Caco-2 (cell line): ENCODE data around the gene LIAS. TPM values are rescaled to one million over a fixed set of nuclear protein-coding genes. Genes with fewer than 3 reads are reported as not detected.

Experiments used
- BruUV-seq: library from RNA; stranded (reverse); fragments of 400-500 nt; replicated peaks from 2 replicates; lab custom pipeline; 2021; lab: Mats Ljungman, UMichigan
- CTCF ChIA-PET: fragments of 300-600 bp; sonication (Branson Sonifier 250); formaldehyde crosslinking; loops from one replicate; lab custom pipeline; 2022; ENCODE audit warnings: antibody characterized with exemption; lab: Charles Lee
- POLR2A ChIA-PET: fragments of 300-600 bp; sonication (Branson Sonifier 250); formaldehyde crosslinking; loops from one replicate; lab custom pipeline; 2022; ENCODE audit warnings: antibody characterized with exemption; lab: Charles Lee
- DNase-seq, 2 experiments: peaks; one replicate each; pipeline versions ENCODE4 v3.0.0 to v3.0.0-alpha.2; 2020 to 2022
- H3K27me3 ChIP-seq: replicated peaks from 2 replicates; pipeline ENCODE4 v1.6.0; 2011; ENCODE audit warnings: low read length; ENCODE audit not compliant: control insufficient read depth, insufficient read depth
- H3K36me3 ChIP-seq: 2 replicates; pipeline ENCODE4 v1.5.1; 2011; ENCODE audit warnings: low read length; ENCODE audit not compliant: control insufficient read depth, insufficient read depth
- H3K4me1 ChIP-seq: fragments of 250-450 bp; sonication (Bioruptor Pico); 2 replicates; pipeline ENCODE4 v1.5.1; 2020; ENCODE audit warnings: mild to moderate bottlenecking
- H3K4me3 ChIP-seq: 2 replicates; pipeline ENCODE4 v1.5.1; 2011; ENCODE audit warnings: low read depth, mild to moderate bottlenecking, control low read depth, low read length
- H3K9me3 ChIP-seq: fragments of 250-450 bp; sonication (Bioruptor Pico); 2 replicates; pipeline ENCODE4 v1.5.1; 2020; ENCODE audit warnings: mild to moderate bottlenecking, moderate library complexity
- H3K27ac Mint-ChIP-seq: one replicate; pipeline ENCODE4 v1.8.0; 2022; ENCODE audit warnings: mixed read lengths; ENCODE audit not compliant: unreplicated experiment
- H3K27me3 Mint-ChIP-seq: one replicate; pipeline ENCODE4 v1.8.0; 2022; ENCODE audit warnings: mixed read lengths; ENCODE audit not compliant: insufficient read depth, unreplicated experiment
- H3K36me3 Mint-ChIP-seq: one replicate; pipeline ENCODE4 v1.8.0; 2022; ENCODE audit warnings: mild to moderate bottlenecking, mixed read lengths; ENCODE audit not compliant: insufficient read depth, unreplicated experiment
- H3K4me1 Mint-ChIP-seq: one replicate; pipeline ENCODE4 v1.8.0; 2022; ENCODE audit warnings: low read depth, mixed read lengths; ENCODE audit not compliant: unreplicated experiment
- H3K4me3 Mint-ChIP-seq: one replicate; pipeline ENCODE4 v1.8.0; 2022; ENCODE audit warnings: mild to moderate bottlenecking, moderate library complexity, mixed read lengths; ENCODE audit not compliant: unreplicated experiment
- H3K9me3 Mint-ChIP-seq: one replicate; pipeline ENCODE4 v1.8.0; 2022; ENCODE audit warnings: mixed read lengths; ENCODE audit not compliant: unreplicated experiment
- CTCF ChIP-seq, 2 experiments: fragments of 200-600 bp in 1 of 2; IDR thresholded peaks; 1 replicate in 1 of 2; 2 replicates in 1 of 2; pipeline versions ENCODE4 v1.5.1 to v1.8.0; 2011 to 2022; ENCODE audit warnings: antibody characterized with exemption in 1 of 2, control low read depth in 1 of 2, inconsistent platforms in 1 of 2, low read depth in 1 of 2, low read length in 1 of 2, mild to moderate bottlenecking in 1 of 2, moderate library complexity in 1 of 2; ENCODE audit not compliant: insufficient read depth in 1 of 2, severe bottlenecking in 1 of 2, unreplicated experiment in 1 of 2
- intact Hi-C: fragments of 100-400 bp; cut with micrococcal nuclease; formaldehyde crosslinking; loops from one replicate; pipeline ENCODE4 v1.10.0; 2022; ENCODE audit not compliant: unreplicated experiment
- total RNA-seq: library from RNA; stranded (reverse); gene quantifications from 2 replicates; pipeline ENCODE4 v1.2.3, GENCODE V29; 2022

Gene LIAS
- total RNA-seq, 1 experiment from 2014 or later = 19.5 TPM

GRCh38 chr4:39518484-39518883, 59.6 kb downstream of the LIAS start:
- POLR2A ChIA-PET = no interaction called here
- Mint-ChIP-seq H3K4me3 (no peak overlapping the region), H3K4me1 (no peaks in the 10 kb centered on the region), H3K36me3 (peaks cover 42% of the 10 kb centered on the region), H3K27me3 (no peaks in the 10 kb centered on the region), H3K27ac (no peak overlapping the region), H3K9me3 (no peaks in the 10 kb centered on the region)
- DNase-seq = no peak
- intact Hi-C loops = no loop called here
- peaks cover 16% of the 10 kb centered on the region for H3K4me1 ChIP-seq
- no peak overlapping the region for H3K4me3 ChIP-seq
- TF ChIP-seq CTCF (IDR thresholded peaks at IDR 0.05; ENCODE audit: insufficient read depth in 1 of 2, low read depth in 1 of 2, low read length in 1 of 2, severe bottlenecking in 1 of 2, unreplicated experiment in 1 of 2) = no peak
- BruUV-seq = no TSS peak
- no peaks in the 10 kb centered on the region for H3K27me3 ChIP-seq
- CTCF ChIA-PET = interaction anchor here (0.6 kb wide), 1 partner anchor 56 kb away, joined by 6 read pairs; no protein-coding TSS in a partner anchor
- H3K36me3 ChIP-seq = no peaks in the 10 kb centered on the region
- H3K9me3 ChIP-seq = no peaks in the 10 kb centered on the region

GRCh38 chr4:39521253-39521919, 62.5 kb downstream of the LIAS start:
- CTCF ChIA-PET = no interaction called here
- no TSS peak for BruUV-seq
- H3K27ac Mint-ChIP-seq = no peak overlapping the region

GRCh38 chr4:39522068-39522467, 63.2 kb downstream of the LIAS start:
- no peaks in the 10 kb centered on the region for H3K9me3 Mint-ChIP-seq
- no peaks in the 10 kb centered on the region for H3K36me3 ChIP-seq
- BruUV-seq = no TSS peak
- POLR2A ChIA-PET = no interaction called here
- no peak overlapping the region for H3K27ac Mint-ChIP-seq
- no peak for TF ChIP-seq CTCF (IDR thresholded peaks at IDR 0.05; ENCODE audit: insufficient read depth in 1 of 2, low read depth in 1 of 2, low read length in 1 of 2, severe bottlenecking in 1 of 2, unreplicated experiment in 1 of 2)
- no peak overlapping the region for H3K4me3 ChIP-seq
- H3K27me3 ChIP-seq = no peaks in the 10 kb centered on the region
- intact Hi-C loops = no loop called here
- no peaks in the 10 kb centered on the region; the same call in 1 of the 2 replicates for H3K4me1 ChIP-seq
- no peaks in the 10 kb centered on the region for H3K4me1 Mint-ChIP-seq
- H3K36me3 Mint-ChIP-seq = peaks cover 53% of the 10 kb centered on the region
- H3K4me3 Mint-ChIP-seq = no peak overlapping the region
- H3K27me3 Mint-ChIP-seq = no peaks in the 10 kb centered on the region
- no peak for DNase-seq
- CTCF ChIA-PET = no interaction called here
- no peaks in the 10 kb centered on the region for H3K9me3 ChIP-seq

More at GRCh38 chr4:39521253-39521919, 62.5 kb downstream of the LIAS start:
- no peak for DNase-seq
- TF ChIP-seq CTCF (IDR thresholded peaks at IDR 0.05; ENCODE audit: insufficient read depth in 1 of 2, low read depth in 1 of 2, low read length in 1 of 2, severe bottlenecking in 1 of 2, unreplicated experiment in 1 of 2) = no peak
- Histone ChIP-seq H3K4me3 (no peak overlapping the region), H3K4me1 (no peaks in the 10 kb centered on the region; the same call in 1 of the 2 replicates), H3K9me3 (no peaks in the 10 kb centered on the region), H3K36me3 (no peaks in the 10 kb centered on the region), H3K27me3 (no peaks in the 10 kb centered on the region)
- Mint-ChIP-seq H3K36me3 (peaks cover 49% of the 10 kb centered on the region), H3K27me3 (no peaks in the 10 kb centered on the region), H3K4me3 (no peak overlapping the region), H3K4me1 (no peaks in the 10 kb centered on the region), H3K9me3 (no peaks in the 10 kb centered on the region)
- intact Hi-C loops = no loop called here
- POLR2A ChIA-PET = no interaction called here
